T1000 (cell line): Measurements from ENCODE around the gene STXBP2.

ENCODE experiments used
- DNase-seq: peaks from one replicate; lab custom pipeline; 2025; ENCODE audit warnings: mixed read lengths; lab: John Stamatoyannopoulos, UW

The STXBP2 gene

GRCh38 chr19:7679771-7680605, 43.1 kb downstream of the STXBP2 start:
- no peak for DNase-seq

DNA sequence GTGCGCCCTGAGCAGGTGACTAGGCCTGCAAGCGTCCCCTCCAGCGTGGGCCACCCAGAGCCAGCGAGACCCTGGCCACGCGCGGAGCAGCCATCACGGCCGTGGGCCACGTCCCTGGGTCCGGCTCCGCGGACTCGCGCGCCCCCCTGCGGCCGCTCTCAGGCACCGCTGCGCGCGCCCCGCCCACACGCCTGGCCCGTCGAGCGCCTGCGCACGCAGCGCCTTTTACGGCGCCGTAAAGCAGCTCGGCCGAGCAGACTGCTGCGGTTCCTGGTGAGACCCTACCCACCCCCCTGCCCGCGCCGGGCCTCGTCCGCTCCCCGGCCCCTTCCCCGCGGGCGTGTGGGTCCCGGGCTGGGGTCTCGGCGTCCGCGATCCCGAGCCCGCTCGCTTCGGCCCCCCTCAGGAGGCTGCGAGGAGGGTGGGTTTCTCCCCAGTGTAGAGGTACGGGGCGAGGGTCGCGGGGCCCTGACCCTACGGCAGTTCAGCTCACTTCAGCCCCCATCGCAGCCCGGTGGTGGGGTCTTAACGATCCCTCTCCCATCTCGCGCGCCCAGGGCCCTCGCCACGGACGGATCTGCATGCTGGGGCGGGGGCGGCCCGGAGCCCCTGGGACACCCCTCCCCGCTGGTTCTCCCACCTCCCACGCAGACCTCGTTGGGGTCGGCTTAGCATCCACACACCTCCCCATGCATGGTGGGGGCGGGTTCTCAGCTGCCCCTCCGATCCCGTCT, 43.9 kb downstream of the STXBP2 start, which contains the start of gene TRAPPC5:
Gene TRAPPC5 (plus strand): TSS at position 228 of the 734 bp plus-strand sequence. CDS start 1,421 bp downstream, outside the sequence.
- peak; percentile 78 for DNase-seq

- no peak for DNase-seq
Measured at GRCh38 chr19:7681340-7682174, 44.6 kb downstream of the STXBP2 start.

GRCh38 chr19:7682175-7682855, 45.4 kb downstream of the STXBP2 start:
- no peak for DNase-seq

GRCh38 chr19:7685546-7686445, 48.9 kb downstream of the STXBP2 start:
- no peak for DNase-seq

DNA sequence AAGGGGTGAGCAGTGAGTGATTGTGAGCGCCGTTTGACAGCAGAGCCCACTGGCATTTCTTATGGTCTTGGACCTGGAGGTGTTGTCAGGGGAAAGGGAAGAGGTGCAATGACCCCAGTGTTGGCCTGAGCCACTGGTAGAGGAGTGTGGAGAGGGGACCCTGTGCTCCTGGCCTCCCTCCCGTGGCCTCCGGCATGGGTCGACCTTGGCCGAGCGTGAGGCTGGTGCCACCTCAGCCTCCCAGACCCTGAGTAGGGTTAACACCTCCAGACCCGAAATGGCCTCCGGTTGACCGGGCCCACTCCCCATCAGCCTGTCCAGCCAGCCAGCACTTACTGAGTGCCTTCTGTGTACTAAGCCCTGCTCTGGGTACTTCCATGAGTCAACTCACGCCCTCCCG, 50.3 kb downstream of the STXBP2 start:
- DNase-seq = no peak

- DNase-seq = no peak
Measured at GRCh38 chr19:7689165-7689564, 52.3 kb downstream of the STXBP2 start.

DNA sequence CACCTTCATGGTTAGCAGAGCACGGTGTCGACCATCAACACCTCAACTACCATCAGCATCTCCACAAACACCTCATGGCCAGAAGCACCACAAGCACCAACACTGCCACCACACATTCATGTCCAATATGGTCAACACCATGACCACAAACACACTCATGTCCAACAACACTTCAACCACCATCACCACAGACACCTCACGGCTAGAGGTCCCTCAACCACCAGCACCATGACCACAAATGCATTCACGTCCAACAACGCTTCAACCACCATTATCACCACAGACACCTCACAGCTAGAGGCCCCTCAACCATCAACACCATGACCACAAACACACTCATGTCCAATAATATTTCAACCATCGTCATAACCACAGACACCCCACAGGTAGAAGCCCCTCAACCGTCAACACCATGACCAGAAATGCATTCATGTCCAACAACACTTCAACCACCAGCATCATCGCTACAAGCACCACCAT, 53.9 kb downstream of the STXBP2 start:
- DNase-seq = no peak

GRCh38 chr19:7691497-7691896, 54.6 kb downstream of the STXBP2 start:
- no peak for DNase-seq

DNA sequence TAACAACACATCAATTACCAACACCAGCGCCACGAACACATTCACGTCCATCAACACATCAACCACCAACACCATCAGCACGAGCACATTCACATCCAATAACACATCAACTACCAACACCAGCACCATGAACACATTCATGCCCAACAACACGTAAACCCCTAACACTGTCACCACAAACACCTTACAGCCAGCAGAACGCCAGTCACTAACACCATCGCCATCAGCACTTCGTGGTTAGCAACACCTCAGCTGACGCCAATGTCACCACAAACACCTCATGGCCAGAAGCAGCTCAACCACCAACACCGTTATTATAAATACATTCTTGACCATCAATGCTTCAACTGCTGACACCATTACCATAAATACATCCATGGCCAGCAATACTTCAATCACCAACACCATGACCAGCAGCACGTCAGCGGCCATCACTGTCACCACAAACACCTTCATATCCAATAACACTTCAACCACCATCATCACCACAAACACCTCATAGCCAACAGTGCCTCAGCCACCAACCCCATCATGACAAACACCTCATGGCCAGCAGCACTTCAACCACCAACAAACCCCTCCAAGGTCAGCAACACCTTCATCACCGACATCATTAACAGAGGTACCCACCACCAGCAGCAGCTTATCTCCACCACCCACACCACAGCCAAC, 55.6 kb downstream of the STXBP2 start:
- DNase-seq = no peak

DNA sequence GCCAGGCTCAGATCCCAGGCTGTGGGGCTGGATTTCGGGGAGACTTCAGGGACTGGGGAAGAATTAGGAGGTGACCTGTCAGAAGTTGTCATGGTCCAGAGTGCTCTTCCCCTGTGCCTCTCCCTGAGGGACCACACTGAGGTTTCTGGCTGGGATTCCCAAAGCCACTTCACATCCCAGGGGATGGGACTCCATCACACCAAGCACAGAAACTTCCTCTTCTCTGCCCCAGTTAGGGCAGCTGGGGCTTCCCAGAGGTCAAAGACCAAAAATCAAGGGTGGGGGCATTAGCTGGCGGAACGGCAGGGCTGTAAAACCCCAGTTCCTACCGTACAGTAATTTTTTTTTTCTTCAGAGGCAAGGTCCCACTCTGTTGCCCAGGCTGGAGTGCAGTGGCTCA, 57.6 kb downstream of the STXBP2 start:
- no peak for DNase-seq
